ENCODE results near the gene NFIA.

NFIA gene

DNA sequence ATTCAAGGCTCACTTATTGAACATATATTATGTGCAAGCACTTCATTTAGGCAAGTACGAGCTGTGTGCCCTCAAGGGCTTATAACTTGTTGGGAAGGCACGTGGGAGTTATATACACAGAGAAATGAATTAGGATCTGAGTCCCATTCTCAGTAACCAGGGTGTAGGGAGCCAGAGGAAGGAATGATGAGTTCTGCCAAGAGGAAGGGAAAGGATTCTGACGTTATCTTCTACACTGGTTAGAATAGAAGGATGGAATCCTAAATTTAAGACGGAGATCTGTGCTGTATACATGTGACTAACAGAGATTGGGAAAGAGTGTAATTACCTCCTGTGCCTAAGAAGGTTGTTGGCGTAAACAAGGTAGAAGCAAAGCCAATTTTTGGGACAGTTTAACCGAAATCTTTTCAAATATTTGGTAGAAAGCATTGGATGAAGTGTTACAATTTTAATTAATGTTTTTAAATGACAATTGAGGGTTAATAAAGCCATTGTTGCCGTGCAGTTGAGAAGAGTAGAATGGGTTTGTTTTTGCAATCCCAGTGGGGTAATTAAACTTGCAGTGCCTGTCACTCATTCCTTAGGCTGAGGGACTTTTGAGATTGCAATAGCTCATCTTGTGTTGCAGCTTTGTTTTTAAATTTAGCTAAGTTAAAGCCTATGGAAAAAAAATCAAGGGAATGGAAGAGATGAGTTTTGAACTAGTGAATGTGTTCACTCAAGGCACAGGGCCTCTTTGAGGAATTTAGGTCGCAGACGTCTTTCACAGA, 177.2 kb downstream of the NFIA start:
- peaks cover 1% of the 10 kb centered on the region for H3K4me1 ChIP-seq

DNA sequence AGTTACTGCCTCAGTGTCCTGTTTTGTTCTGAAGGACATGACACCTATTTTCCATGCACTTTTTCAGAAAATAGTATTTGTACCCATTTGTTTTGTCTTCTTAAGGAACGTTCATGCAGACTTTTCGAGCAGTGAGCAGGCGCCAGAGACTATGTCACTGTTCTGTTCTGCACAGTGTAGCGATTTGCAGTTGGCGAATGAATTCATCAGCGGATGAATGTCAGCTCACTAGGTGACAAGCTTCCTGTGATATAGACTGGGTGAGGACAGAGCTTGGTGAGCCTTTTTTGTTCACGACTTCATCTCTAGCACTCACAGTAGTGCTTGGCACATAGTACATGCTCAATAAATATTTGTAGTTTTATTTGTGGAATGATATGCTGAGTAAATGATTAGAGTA, 177.8 kb downstream of the NFIA start:
- Histone ChIP-seq H3K27me3 (no peaks in the 10 kb centered on the region), H3K4me1 (no peaks in the 10 kb centered on the region), H3K36me3 (no peaks in the 10 kb centered on the region), H3K9me3 (no peaks in the 10 kb centered on the region), H3K4me3 (ENCODE audit: low read depth, low read length) (no peak overlapping the region)
- no peak for DNase-seq
- TF ChIP-seq, protein P1, sequence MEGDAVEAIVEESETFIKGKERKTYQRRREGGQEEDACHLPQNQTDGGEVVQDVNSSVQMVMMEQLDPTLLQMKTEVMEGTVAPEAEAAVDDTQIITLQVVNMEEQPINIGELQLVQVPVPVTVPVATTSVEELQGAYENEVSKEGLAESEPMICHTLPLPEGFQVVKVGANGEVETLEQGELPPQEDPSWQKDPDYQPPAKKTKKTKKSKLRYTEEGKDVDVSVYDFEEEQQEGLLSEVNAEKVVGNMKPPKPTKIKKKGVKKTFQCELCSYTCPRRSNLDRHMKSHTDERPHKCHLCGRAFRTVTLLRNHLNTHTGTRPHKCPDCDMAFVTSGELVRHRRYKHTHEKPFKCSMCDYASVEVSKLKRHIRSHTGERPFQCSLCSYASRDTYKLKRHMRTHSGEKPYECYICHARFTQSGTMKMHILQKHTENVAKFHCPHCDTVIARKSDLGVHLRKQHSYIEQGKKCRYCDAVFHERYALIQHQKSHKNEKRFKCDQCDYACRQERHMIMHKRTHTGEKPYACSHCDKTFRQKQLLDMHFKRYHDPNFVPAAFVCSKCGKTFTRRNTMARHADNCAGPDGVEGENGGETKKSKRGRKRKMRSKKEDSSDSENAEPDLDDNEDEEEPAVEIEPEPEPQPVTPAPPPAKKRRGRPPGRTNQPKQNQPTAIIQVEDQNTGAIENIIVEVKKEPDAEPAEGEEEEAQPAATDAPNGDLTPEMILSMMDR (IDR thresholded peaks at IDR 0.05; ENCODE audit: low read depth, low read length) = no peak

More for the DNA sequence above, 177.2 kb downstream of the NFIA start:
- H3K36me3 ChIP-seq = no peaks in the 10 kb centered on the region
- no peaks in the 10 kb centered on the region for H3K27me3 ChIP-seq
- H3K4me3 ChIP-seq (ENCODE audit: low read depth, low read length) = no peak overlapping the region
- DNase-seq = no peak
- TF ChIP-seq, protein P1 (IDR thresholded peaks at IDR 0.05; ENCODE audit: low read depth, low read length) = no peak
- no peaks in the 10 kb centered on the region for H3K9me3 ChIP-seq

DNA sequence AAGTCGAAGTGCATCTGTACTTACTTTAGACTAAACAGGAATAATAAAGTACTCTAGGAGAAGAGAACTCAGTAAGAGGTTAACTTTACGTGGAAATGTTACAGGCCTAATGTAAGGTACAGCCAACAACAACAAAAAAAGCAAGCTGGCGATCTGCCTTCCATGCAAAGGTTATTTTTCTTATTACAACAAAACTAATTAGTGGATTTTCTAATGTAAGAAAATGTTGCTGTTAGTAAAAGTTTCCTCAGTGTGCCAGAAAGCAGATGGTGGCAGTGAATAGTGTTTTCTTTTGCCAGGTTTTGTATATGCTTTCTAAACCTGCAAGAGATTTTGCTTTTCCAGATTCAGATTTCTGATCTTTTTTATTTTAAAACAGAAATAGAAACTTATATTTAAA, 179.2 kb downstream of the NFIA start:
- Histone ChIP-seq H3K36me3 (no peaks in the 10 kb centered on the region), H3K4me1 (no peaks in the 10 kb centered on the region), H3K4me3 (ENCODE audit: low read depth, low read length) (no peak overlapping the region), H3K9me3 (no peaks in the 10 kb centered on the region), H3K27me3 (no peaks in the 10 kb centered on the region)
- TF ChIP-seq, protein P1 (IDR thresholded peaks at IDR 0.05; ENCODE audit: low read depth, low read length) = no peak
- DNase-seq = no peak

DNA sequence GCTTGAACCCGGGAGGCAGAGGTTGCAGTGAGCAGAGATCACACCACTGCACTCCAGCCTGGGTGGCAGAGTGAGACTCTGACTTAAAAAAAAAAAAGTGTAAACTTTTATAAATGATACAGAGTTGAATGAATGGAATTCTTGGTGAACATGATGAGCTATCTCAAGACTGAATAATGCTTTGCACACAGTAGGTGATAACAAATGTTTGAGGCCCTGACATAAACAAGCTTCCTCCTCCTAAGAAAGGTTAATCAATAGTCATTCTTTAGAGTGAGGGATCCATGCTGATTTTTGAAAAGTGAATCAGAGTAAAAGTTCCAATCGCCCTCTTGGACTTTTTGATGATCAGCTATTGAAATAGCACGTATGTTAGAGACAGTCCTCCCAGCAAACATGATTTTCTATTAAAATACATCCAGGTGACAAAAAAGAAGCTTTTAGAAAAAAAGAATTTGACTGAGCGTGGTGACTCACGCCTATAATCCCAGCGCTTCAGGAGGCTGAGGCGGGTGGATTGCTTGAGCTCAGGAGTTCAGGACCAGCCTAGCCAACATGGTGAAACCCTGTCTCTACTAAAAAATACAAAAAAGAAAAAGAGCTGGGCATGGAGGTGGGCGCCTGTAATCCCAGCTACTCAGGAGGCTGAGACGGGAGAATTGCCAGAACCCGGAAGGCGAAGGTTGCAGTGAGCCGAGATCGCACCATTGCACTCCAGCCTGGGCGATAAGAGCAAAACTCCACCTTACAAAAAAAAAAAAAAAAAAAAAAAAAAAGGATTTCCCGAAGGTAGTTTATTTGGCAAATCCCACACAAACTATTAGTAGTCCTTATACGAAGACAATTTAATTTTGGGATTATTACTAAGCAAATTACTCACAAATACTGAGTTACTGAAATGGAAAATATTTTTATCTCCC, 181.8 kb downstream of the NFIA start:
- H3K4me3 ChIP-seq (ENCODE audit: low read depth, low read length) = no peak overlapping the region
- TF ChIP-seq, protein P1 (IDR thresholded peaks at IDR 0.05; ENCODE audit: low read depth, low read length) = no peak
- no peaks in the 10 kb centered on the region for H3K4me1 ChIP-seq
- no peaks in the 10 kb centered on the region for H3K36me3 ChIP-seq
- DNase-seq = no peak
- no peaks in the 10 kb centered on the region for H3K27me3 ChIP-seq
- no peaks in the 10 kb centered on the region for H3K9me3 ChIP-seq

DNA sequence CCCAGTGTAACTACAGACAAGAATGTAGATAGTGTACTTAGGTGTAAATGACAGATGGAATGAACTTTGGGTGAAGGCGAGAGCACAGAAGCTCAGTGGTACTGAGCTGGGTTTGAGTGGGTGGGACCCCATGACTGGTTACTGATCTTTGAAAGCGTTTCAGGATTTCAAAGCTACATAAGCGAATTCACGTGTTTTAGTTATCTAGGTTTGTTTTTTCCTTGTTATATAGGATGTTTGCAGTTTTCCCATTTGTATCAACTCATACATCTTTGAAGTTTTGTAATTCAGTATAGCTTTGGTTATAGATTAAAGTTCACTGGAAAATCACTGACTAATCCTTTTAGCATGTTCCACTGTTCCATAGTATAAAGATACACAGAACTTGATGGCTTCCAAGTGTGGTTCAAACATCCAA, 182.5 kb downstream of the NFIA start:
- Histone ChIP-seq H3K4me1 (peaks cover 6% of the 10 kb centered on the region), H3K9me3 (no peaks in the 10 kb centered on the region), H3K36me3 (no peaks in the 10 kb centered on the region), H3K27me3 (no peaks in the 10 kb centered on the region), H3K4me3 (ENCODE audit: low read depth, low read length) (no peak overlapping the region)
- TF ChIP-seq, protein P1 (IDR thresholded peaks at IDR 0.05; ENCODE audit: low read depth, low read length) = no peak
- no peak for DNase-seq
